HepG2 (cell line): Measurements from ENCODE around the gene ST7L.

Experiments
- EZH2 ChIP-seq: conservative IDR thresholded peaks from 2 replicates; pipeline ENCODE4 v1.6.1; 2012; ENCODE audit warnings: mild to moderate bottlenecking, low read depth, low read length, moderate library complexity
- FOXK2 ChIP-seq: fragments of 450-650 bp; IDR thresholded peaks from 2 replicates; pipeline ENCODE4 v1.6.1; 2016
- MED8 ChIP-seq: sonication (generic); formaldehyde crosslinking; IDR thresholded peaks from 2 replicates; pipeline ENCODE4 v1.8.1; 2023; ENCODE audit warnings: mild to moderate bottlenecking, missing genetic modification reagents; ENCODE audit not compliant: insufficient replicate concordance
- NFYB ChIP-seq: sonication (generic); formaldehyde crosslinking; IDR thresholded peaks from 2 replicates; pipeline ENCODE4 v1.4.0; 2020; ENCODE audit warnings: missing genetic modification reagents
- RAD51 ChIP-seq: fragments of 450-650 bp; IDR thresholded peaks from 2 replicates; pipeline ENCODE4 v1.6.1; 2016; ENCODE audit warnings: borderline replicate concordance
- ZNF121 ChIP-seq: sonication (generic); formaldehyde crosslinking; IDR thresholded peaks from 2 replicates; pipeline ENCODE4 v1.5.0; 2020; ENCODE audit warnings: mild to moderate bottlenecking, missing genetic modification reagents

GRCh38 chr1:112529301-112529700 lies 89.6 kb downstream of the ST7L start:
- no peak for TF ChIP-seq FOXK2
- no peak for TF ChIP-seq MED8 (CRISPR knock-in tag)
- no peak for TF ChIP-seq NFYB (CRISPR knock-in tag)
- TF ChIP-seq RAD51, result no peak
- no peak for TF ChIP-seq ZNF121 (CRISPR knock-in tag)
- no peak for TF ChIP-seq EZH2
